ENCODE results near the gene ARPP21.

ARPP21 gene

DNA sequence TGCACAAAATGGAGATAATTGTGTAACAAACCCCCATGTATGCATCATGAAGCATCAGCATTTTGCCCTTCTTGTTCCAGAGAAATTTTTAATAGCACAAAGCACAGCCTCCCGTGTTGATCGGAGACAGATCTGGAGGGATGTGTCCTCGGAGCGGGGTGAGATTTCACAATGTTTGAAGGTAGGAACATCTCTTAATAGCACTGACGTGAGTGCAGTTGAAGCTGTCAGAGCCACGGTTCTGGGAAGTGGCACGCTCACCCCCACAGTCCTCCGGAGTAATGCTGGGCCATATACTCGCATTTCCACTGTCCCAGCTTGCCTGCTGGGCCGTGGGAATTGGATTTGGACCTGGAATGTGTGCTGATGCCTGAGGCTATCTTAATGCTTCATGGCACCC lies 24.1 kb downstream of the ARPP21 start:
- Histone ChIP-seq H2BK5ac (ENCODE audit: low read length) (no peak overlapping the region), H2BK15ac (replicated peaks; ENCODE audit: low read depth) (no peak overlapping the region), H3K23ac (ENCODE audit: low read length) (no peak overlapping the region), H4K5ac (ENCODE audit: low read length) (no peak overlapping the region), H3K27me3 (ENCODE audit: insufficient read depth, low read length, poor library complexity) (no peaks in the 10 kb centered on the region), H3K79me2 (ENCODE audit: control insufficient read depth, insufficient read depth, low read length) (no peaks in the 10 kb centered on the region), H4K8ac (ENCODE audit: low read depth, low read length) (no peak overlapping the region), H3K36me3 (ENCODE audit: control insufficient read depth, insufficient read depth, low read length) (no peaks in the 10 kb centered on the region), H3K4me3 (ENCODE audit: low read length) (no peak overlapping the region), H3K9ac (ENCODE audit: low read length) (no peak overlapping the region), H3K18ac (ENCODE audit: low read length) (no peak overlapping the region), H3K4me1 (ENCODE audit: control insufficient read depth, low read depth, low read length) (no peaks in the 10 kb centered on the region), H2AK5ac (ENCODE audit: low read length) (no peak overlapping the region), H3K56ac (ENCODE audit: low read length) (no peak overlapping the region), H3K4ac (ENCODE audit: low read depth, low read length) (no peak overlapping the region), H3K27ac (ENCODE audit: low read depth, low read length) (no peak overlapping the region), H3K4me2 (ENCODE audit: low read length) (no peak overlapping the region), H3K79me1 (ENCODE audit: low read length) (no peaks in the 10 kb centered on the region), H2BK120ac (ENCODE audit: low read depth, low read length) (peak overlapping the region; percentile 54)
- WGBS (ENCODE audit: extremely low coverage, insufficient coverage, low lambda C conversion rate) = no CpG with 5 or more reads among the region's 10 CpGs
- DNase-seq = peak; percentile 10

DNA sequence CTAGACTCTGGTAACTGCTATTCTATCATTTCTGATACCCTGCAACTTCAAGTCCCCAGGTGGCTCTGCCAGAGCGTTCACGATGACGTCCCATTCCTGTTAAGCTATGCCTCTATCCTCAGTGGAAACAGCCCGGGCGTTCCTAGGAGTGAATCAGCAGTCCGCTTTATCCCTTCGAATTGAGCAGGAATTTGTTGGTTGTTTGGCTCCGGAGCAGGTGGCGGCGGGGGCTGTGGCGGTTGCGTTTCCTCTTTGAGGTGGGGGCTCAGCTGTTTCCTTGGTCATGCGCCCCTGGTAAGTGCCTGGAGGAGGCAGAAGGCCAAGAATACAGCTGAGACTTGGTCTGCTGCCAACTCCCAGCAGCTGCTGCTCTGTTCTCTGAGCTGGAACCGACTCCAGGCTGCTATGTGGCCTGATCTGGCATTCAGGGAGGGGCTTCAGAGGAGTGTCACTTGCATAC lies 25.2 kb downstream of the ARPP21 start:
- H2BK120ac ChIP-seq (ENCODE audit: low read depth, low read length) = no peak overlapping the region
- no peak overlapping the region for H4K8ac ChIP-seq (ENCODE audit: low read depth, low read length)
- H3K36me3 ChIP-seq (ENCODE audit: control insufficient read depth, insufficient read depth, low read length) = no peaks in the 10 kb centered on the region
- H3K79me2 ChIP-seq (ENCODE audit: control insufficient read depth, insufficient read depth, low read length) = no peaks in the 10 kb centered on the region
- no CpG with 5 or more reads among the region's 14 CpGs for WGBS (ENCODE audit: extremely low coverage, insufficient coverage, low lambda C conversion rate)
- no peak overlapping the region for H3K18ac ChIP-seq (ENCODE audit: low read length)
- no peak overlapping the region for H3K4me3 ChIP-seq (ENCODE audit: low read length)
- no peak overlapping the region for H3K56ac ChIP-seq (ENCODE audit: low read length)
- H2BK15ac ChIP-seq (replicated peaks; ENCODE audit: low read depth) = no peak overlapping the region
- no peak overlapping the region for H3K4ac ChIP-seq (ENCODE audit: low read depth, low read length)
- no peak overlapping the region for H2BK5ac ChIP-seq (ENCODE audit: low read length)
- H4K5ac ChIP-seq (ENCODE audit: low read length) = no peak overlapping the region
- no peak overlapping the region for H3K23ac ChIP-seq (ENCODE audit: low read length)
- H3K4me2 ChIP-seq (ENCODE audit: low read length) = no peak overlapping the region
- DNase-seq = peak; percentile 47
- H3K27me3 ChIP-seq (ENCODE audit: insufficient read depth, low read length, poor library complexity) = no peaks in the 10 kb centered on the region
- no peaks in the 10 kb centered on the region for H3K4me1 ChIP-seq (ENCODE audit: control insufficient read depth, low read depth, low read length)
- H3K9ac ChIP-seq (ENCODE audit: low read length) = no peak overlapping the region
- no peaks in the 10 kb centered on the region for H3K79me1 ChIP-seq (ENCODE audit: low read length)
- no peak overlapping the region for H2AK5ac ChIP-seq (ENCODE audit: low read length)
- no peak overlapping the region for H3K27ac ChIP-seq (ENCODE audit: low read depth, low read length)

DNA sequence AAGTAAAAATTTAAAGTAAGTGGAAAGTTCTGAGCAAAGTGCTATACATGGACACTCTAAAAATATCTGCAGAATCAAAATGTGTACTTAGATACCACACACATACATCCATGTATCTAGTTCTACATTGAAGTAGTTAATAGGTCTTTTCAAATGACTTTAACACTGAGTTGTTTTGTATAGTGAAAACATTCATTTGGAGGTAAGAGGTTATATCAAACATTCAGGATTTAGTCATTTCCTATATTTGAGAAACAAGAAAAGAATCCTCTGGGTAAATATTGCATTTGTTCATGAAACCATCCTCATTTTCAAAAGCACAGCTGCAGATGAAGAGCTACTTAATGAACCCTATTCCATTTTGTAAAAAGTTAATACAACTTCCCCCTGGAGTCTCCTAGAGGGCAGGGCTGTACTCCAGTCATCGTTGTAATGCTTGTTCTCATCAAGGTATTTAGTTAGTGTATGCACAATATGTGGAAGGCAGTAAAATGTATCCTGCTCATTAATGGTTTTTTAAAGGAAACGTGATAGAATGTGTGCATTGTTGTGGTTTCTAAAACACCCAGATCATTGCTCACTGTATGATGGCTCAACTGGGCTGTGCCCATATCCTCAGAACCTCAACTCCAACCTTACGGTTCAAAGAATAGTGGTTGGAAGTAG lies 26.2 kb downstream of the ARPP21 start:
- Histone ChIP-seq H3K18ac (ENCODE audit: low read length) (no peak overlapping the region), H3K23ac (ENCODE audit: low read length) (no peak overlapping the region), H3K4me1 (ENCODE audit: control insufficient read depth, low read depth, low read length) (no peaks in the 10 kb centered on the region), H3K79me1 (ENCODE audit: low read length) (no peaks in the 10 kb centered on the region), H3K27ac (ENCODE audit: low read depth, low read length) (no peak overlapping the region), H2BK120ac (ENCODE audit: low read depth, low read length) (no peak overlapping the region), H2BK15ac (replicated peaks; ENCODE audit: low read depth) (no peak overlapping the region), H4K8ac (ENCODE audit: low read depth, low read length) (no peak overlapping the region), H2AK5ac (ENCODE audit: low read length) (no peak overlapping the region), H3K4ac (ENCODE audit: low read depth, low read length) (no peak overlapping the region), H3K36me3 (ENCODE audit: control insufficient read depth, insufficient read depth, low read length) (no peaks in the 10 kb centered on the region), H3K79me2 (ENCODE audit: control insufficient read depth, insufficient read depth, low read length) (no peaks in the 10 kb centered on the region), H3K9ac (ENCODE audit: low read length) (no peak overlapping the region), H4K5ac (ENCODE audit: low read length) (no peak overlapping the region), H3K4me2 (ENCODE audit: low read length) (no peak overlapping the region), H3K56ac (ENCODE audit: low read length) (no peak overlapping the region), H2BK5ac (ENCODE audit: low read length) (no peak overlapping the region), H3K27me3 (ENCODE audit: insufficient read depth, low read length, poor library complexity) (no peaks in the 10 kb centered on the region), H3K4me3 (ENCODE audit: low read length) (no peak overlapping the region)
- DNase-seq = no peak
- WGBS (ENCODE audit: extremely low coverage, insufficient coverage, low lambda C conversion rate) = no CpG with 5 or more reads among the region's 3 CpGs

DNA sequence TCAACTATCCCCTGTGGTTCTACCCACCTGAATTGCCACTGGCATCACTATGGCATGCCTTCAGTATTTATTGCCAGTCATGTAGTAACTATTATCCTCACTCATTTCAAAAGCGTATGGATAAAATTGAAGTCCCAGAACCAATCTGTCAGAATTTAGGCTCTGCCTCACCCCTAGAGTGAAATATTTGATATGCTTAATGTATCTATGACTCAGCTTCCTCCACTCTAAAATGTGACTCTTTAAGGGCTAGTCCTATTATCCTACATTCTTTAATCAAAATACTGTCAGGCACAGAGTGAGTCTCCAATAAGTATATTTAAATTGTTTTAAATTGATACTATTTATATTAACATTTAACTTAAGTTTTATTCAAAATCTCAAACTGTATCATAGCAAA lies 27.6 kb downstream of the ARPP21 start:
- H4K8ac ChIP-seq (ENCODE audit: low read depth, low read length) = no peak overlapping the region
- H4K5ac ChIP-seq (ENCODE audit: low read length) = no peak overlapping the region
- H2BK15ac ChIP-seq (replicated peaks; ENCODE audit: low read depth) = no peak overlapping the region
- H2BK5ac ChIP-seq (ENCODE audit: low read length) = no peak overlapping the region
- no peak overlapping the region for H3K27ac ChIP-seq (ENCODE audit: low read depth, low read length)
- no peak overlapping the region for H3K18ac ChIP-seq (ENCODE audit: low read length)
- H2AK5ac ChIP-seq (ENCODE audit: low read length) = no peak overlapping the region
- no peak overlapping the region for H2BK120ac ChIP-seq (ENCODE audit: low read depth, low read length)
- no peaks in the 10 kb centered on the region for H3K4me1 ChIP-seq (ENCODE audit: control insufficient read depth, low read depth, low read length)
- no peaks in the 10 kb centered on the region for H3K27me3 ChIP-seq (ENCODE audit: insufficient read depth, low read length, poor library complexity)
- no peak overlapping the region for H3K4ac ChIP-seq (ENCODE audit: low read depth, low read length)
- no peak overlapping the region for H3K4me3 ChIP-seq (ENCODE audit: low read length)
- no peak overlapping the region for H3K9ac ChIP-seq (ENCODE audit: low read length)
- H3K79me2 ChIP-seq (ENCODE audit: control insufficient read depth, insufficient read depth, low read length) = no peaks in the 10 kb centered on the region
- H3K79me1 ChIP-seq (ENCODE audit: low read length) = no peaks in the 10 kb centered on the region
- H3K23ac ChIP-seq (ENCODE audit: low read length) = no peak overlapping the region
- H3K36me3 ChIP-seq (ENCODE audit: control insufficient read depth, insufficient read depth, low read length) = no peaks in the 10 kb centered on the region
- H3K56ac ChIP-seq (ENCODE audit: low read length) = no peak overlapping the region
- no CpG with 5 or more reads among the region's 1 CpG for WGBS (ENCODE audit: extremely low coverage, insufficient coverage, low lambda C conversion rate)
- no peak overlapping the region for H3K4me2 ChIP-seq (ENCODE audit: low read length)
- DNase-seq = no peak

DNA sequence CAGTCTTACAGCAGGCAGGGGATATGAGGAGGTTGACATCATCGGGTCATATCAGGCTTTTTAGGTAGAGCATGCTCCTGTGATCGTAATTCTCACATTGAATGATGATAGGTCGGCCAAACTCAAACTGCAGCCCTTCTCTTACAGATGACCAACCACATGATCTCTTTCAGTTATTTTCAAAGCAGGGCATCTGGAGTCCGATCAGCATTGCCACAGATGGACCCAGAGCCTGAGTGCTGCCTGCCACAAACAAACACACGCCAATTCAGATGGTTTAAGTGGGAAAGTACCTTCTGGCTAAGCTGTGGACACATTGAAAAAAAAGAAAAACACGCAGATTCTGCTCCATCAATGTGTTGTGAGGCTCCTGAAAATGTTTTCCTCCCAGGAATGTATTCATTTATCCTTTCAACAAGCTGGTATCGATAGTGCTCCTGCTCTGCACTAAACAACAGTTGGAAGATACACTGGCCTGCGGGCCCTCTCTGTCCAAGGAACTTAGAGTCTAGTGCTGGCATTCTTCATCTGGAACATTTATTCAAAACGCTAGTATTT lies 31.2 kb downstream of the ARPP21 start:
- no peaks in the 10 kb centered on the region for H3K36me3 ChIP-seq (ENCODE audit: control insufficient read depth, insufficient read depth, low read length)
- WGBS (ENCODE audit: extremely low coverage, insufficient coverage, low lambda C conversion rate) = no CpG with 5 or more reads among the region's 9 CpGs
- no peak overlapping the region for H3K23ac ChIP-seq (ENCODE audit: low read length)
- no peak overlapping the region for H2BK5ac ChIP-seq (ENCODE audit: low read length)
- H3K4ac ChIP-seq (ENCODE audit: low read depth, low read length) = no peak overlapping the region
- no peaks in the 10 kb centered on the region for H3K79me2 ChIP-seq (ENCODE audit: control insufficient read depth, insufficient read depth, low read length)
- H3K4me1 ChIP-seq (ENCODE audit: control insufficient read depth, low read depth, low read length) = no peaks in the 10 kb centered on the region
- H2BK15ac ChIP-seq (replicated peaks; ENCODE audit: low read depth) = no peak overlapping the region
- no peak overlapping the region for H4K5ac ChIP-seq (ENCODE audit: low read length)
- no peaks in the 10 kb centered on the region for H3K79me1 ChIP-seq (ENCODE audit: low read length)
- no peak overlapping the region for H3K18ac ChIP-seq (ENCODE audit: low read length)
- no peak for DNase-seq
- no peak overlapping the region for H3K27ac ChIP-seq (ENCODE audit: low read depth, low read length)
- no peak overlapping the region for H3K56ac ChIP-seq (ENCODE audit: low read length)
- H3K27me3 ChIP-seq (ENCODE audit: insufficient read depth, low read length, poor library complexity) = no peaks in the 10 kb centered on the region
- no peak overlapping the region for H3K4me2 ChIP-seq (ENCODE audit: low read length)
- H2BK120ac ChIP-seq (ENCODE audit: low read depth, low read length) = no peak overlapping the region
- no peak overlapping the region for H3K9ac ChIP-seq (ENCODE audit: low read length)
- no peak overlapping the region for H2AK5ac ChIP-seq (ENCODE audit: low read length)
- H3K4me3 ChIP-seq (ENCODE audit: low read length) = no peak overlapping the region
- no peak overlapping the region for H4K8ac ChIP-seq (ENCODE audit: low read depth, low read length)

DNA sequence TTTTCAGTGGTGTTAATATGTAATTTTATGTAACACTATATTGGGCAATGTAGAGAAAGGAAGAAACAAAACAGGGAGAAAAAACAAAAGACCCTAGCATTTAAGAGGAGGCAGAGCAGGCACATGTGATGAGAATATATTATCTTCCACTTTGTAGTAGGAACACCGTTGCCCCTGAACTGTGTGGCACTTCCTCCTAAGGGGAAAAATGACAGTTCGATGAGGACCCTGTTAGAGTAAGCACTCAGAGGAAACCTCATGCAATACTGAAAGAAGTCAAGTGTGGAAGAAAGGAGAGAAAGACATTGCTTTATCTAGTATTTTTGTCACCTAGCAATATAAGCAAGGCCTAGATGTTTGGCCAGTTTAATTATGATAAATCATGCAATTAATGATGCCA lies 32.2 kb downstream of the ARPP21 start:
- no peaks in the 10 kb centered on the region for H3K36me3 ChIP-seq (ENCODE audit: control insufficient read depth, insufficient read depth, low read length)
- H3K27me3 ChIP-seq (ENCODE audit: insufficient read depth, low read length, poor library complexity) = no peaks in the 10 kb centered on the region
- H2BK15ac ChIP-seq (replicated peaks; ENCODE audit: low read depth) = no peak overlapping the region
- no peak overlapping the region for H3K23ac ChIP-seq (ENCODE audit: low read length)
- H3K4me2 ChIP-seq (ENCODE audit: low read length) = no peak overlapping the region
- WGBS (ENCODE audit: extremely low coverage, insufficient coverage, low lambda C conversion rate) = no CpG with 5 or more reads among the region's 2 CpGs
- H3K9ac ChIP-seq (ENCODE audit: low read length) = no peak overlapping the region
- H3K56ac ChIP-seq (ENCODE audit: low read length) = no peak overlapping the region
- H3K18ac ChIP-seq (ENCODE audit: low read length) = no peak overlapping the region
- no peaks in the 10 kb centered on the region for H3K79me2 ChIP-seq (ENCODE audit: control insufficient read depth, insufficient read depth, low read length)
- no peak overlapping the region for H2AK5ac ChIP-seq (ENCODE audit: low read length)
- H2BK120ac ChIP-seq (ENCODE audit: low read depth, low read length) = no peak overlapping the region
- H3K4ac ChIP-seq (ENCODE audit: low read depth, low read length) = no peak overlapping the region
- H4K5ac ChIP-seq (ENCODE audit: low read length) = no peak overlapping the region
- H3K27ac ChIP-seq (ENCODE audit: low read depth, low read length) = no peak overlapping the region
- H2BK5ac ChIP-seq (ENCODE audit: low read length) = no peak overlapping the region
- H4K8ac ChIP-seq (ENCODE audit: low read depth, low read length) = no peak overlapping the region
- H3K4me1 ChIP-seq (ENCODE audit: control insufficient read depth, low read depth, low read length) = no peaks in the 10 kb centered on the region
- H3K79me1 ChIP-seq (ENCODE audit: low read length) = no peaks in the 10 kb centered on the region
- no peak overlapping the region for H3K4me3 ChIP-seq (ENCODE audit: low read length)
- DNase-seq = no peak
